ES-I3 (cell line): ENCODE measurements around the gene CYP27C1.
"Not testable (repeated sequence)": the region's sequence is repeated elsewhere in the genome, so short reads cannot be mapped to it uniquely, and the experiment has no call there.

Experiments
- H3K36me3 ChIP-seq: 2 replicates; pipeline ENCODE4 v1.6.1; 2013; ENCODE audit warnings: mild to moderate bottlenecking, low read length, control low read depth, moderate library complexity; ENCODE audit not compliant: insufficient read depth
- H3K4me1 ChIP-seq: 2 replicates; pipeline ENCODE4 v1.6.1; 2013; ENCODE audit warnings: mild to moderate bottlenecking, control low read depth, low read length; ENCODE audit not compliant: insufficient read depth
- H3K9ac ChIP-seq: 2 replicates; pipeline ENCODE4 v1.6.1; 2013; ENCODE audit warnings: low read depth, mild to moderate bottlenecking, low read length, moderate library complexity
- H3K9me3 ChIP-seq: 2 replicates; pipeline ENCODE4 v1.6.1; 2013; ENCODE audit warnings: mild to moderate bottlenecking, low read length, moderate library complexity; ENCODE audit not compliant: control insufficient read depth, insufficient read depth

The CYP27C1 gene

GRCh38 chr2:127164761-127165538, 55.1 kb downstream of the CYP27C1 start:
- 0 out of 2 replicates have a peak, but pooled peaks cover 3% of the 10 kb centered on the region for H3K4me1 ChIP-seq
- H3K9me3 ChIP-seq: no peaks in the 10 kb centered on the region

DNA sequence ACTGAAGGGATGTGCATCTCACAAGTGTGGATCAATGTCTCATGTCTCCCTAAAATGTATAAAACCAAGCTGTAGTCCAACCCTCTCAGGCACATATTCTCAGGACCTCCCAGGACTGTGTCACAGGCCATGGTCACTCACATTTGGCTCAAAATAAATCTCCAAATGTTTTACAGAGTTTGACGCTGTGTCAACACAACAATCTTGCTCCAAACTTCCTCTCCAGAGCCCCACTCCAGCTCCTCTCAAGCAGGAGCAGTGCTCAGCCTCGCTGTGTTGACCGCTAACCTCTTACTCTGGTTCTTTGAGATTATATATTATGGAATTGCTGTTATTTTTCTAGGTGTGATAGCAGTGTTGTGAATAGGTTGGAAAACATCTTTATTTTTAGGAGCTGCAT, 56.2 kb downstream of the CYP27C1 start:
- Histone ChIP-seq H3K9me3 (no peaks in the 10 kb centered on the region), H3K4me1 (no peaks in the 10 kb centered on the region), H3K9ac (no peak overlapping the region), H3K36me3 (no peaks in the 10 kb centered on the region)

More at GRCh38 chr2:127164761-127165538, 55.1 kb downstream of the CYP27C1 start:
- H3K9ac ChIP-seq: no peak overlapping the region
- no peaks in the 10 kb centered on the region for H3K36me3 ChIP-seq

DNA sequence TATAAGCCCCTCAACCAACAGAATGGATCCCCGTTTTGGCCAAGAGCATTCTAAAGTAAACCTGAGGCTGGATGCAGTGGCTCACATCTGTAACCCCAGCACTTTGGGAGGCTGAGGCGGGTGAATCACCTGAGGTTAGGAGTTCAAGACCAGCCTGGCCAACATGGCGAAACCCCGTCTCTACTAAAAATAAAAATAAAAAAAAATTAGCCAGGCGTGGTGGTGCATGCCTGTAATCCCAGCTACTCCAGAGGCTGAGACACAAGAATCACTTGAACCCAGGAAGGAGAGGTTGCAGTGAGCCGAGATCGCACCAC, 57.1 kb downstream of the CYP27C1 start:
- not testable (repeated sequence) for H3K9me3 ChIP-seq, H3K9ac ChIP-seq, H3K4me1 ChIP-seq, H3K36me3 ChIP-seq

DNA sequence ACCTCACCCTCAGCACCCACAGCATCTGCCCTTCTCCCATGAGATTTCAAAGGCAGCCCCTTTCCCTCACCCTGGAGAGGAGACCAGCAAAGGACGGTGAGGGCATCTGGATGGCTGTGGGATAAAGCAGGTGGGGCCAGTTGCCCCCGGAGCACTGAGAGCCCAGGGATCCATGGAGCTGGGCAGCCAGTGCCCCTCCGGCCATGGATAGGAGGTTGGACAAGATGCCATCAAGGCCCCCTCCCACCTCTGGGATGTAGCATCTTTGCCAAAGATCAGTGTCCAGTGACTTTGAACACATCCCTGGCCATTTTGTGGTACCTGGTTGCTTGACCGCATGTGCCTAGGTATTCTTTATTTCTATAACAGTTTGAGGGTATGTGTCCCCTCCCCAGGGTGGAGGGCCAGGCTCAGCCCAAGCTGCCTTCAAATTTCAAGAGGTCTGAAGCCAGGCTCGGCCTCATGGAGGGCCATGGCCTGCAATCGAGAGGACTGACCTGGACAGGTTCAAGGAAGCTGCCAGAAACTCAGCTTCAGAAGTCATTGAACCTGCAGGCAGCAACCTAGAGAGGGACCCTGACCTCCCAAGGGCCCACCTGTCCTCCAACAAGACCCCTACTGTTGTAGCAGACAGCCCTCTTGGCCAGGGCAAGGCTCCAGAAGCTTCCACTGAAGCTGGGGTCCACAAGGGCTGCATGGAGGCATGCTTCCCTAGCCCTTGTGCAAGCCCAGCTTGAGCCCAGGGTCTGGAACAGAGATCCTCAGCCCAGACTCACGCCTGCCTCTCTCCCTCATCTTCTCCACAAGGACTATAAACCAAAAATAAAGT, 57.6 kb downstream of the CYP27C1 start:
- Histone ChIP-seq H3K9ac (no peak overlapping the region), H3K9me3 (no peaks in the 10 kb centered on the region), H3K4me1 (no peaks in the 10 kb centered on the region; the same call in 1 of the 2 replicates), H3K36me3 (no peaks in the 10 kb centered on the region)

- Histone ChIP-seq H3K36me3 (no peaks in the 10 kb centered on the region), H3K4me1 (no peaks in the 10 kb centered on the region; the same call in 1 of the 2 replicates), H3K9ac (no peak overlapping the region), H3K9me3 (peaks cover 3% of the 10 kb centered on the region; the same call in 1 of the 2 replicates)
Observed at GRCh38 chr2:127161176-127162136, 58.6 kb downstream of the CYP27C1 start.

DNA sequence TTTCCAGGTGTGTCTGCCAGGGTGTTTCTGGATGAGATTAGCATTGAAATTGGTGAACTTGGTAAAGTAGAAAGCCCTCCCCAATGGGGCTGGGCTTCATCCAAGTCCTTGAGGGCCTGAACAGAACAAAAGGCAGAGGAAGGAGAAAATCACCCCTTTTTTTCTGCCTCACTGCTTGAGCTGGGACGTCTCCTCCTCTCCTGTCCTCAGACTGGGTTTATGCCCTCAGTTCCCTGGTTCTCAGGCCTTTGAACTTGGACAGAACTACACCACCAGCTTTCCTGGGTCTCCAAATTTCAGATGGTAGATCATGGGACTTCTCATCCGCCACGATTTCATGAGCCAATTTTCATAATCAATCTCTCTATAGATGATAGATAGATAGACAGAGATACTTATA, 59.4 kb downstream of the CYP27C1 start:
- Histone ChIP-seq H3K36me3 (no peaks in the 10 kb centered on the region), H3K9ac (no peak overlapping the region), H3K4me1 (no peaks in the 10 kb centered on the region; the same call in 1 of the 2 replicates), H3K9me3 (peaks cover 6% of the 10 kb centered on the region; the same call in 1 of the 2 replicates)

DNA sequence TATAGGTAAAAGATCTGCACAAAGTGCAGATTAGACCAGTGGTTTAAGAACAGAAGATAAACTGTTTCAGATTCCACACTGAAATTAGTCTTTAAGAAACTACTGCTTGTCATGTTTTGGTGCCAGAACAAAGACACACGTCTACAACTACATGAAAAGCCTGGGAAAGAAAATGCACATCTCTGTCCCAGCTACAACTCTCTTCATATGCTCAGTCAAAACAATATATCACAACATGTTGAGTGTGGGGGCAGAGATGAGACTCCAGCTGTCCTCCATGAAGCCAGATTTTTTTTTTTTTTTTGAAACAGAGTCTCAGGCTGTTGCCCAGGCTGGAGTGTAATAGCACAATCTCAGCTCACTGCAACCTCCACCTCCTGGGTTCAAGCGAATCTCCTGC, 60.6 kb downstream of the CYP27C1 start:
- H3K36me3 ChIP-seq: no peaks in the 10 kb centered on the region
- no peak overlapping the region for H3K9ac ChIP-seq
- peaks cover 6% of the 10 kb centered on the region; the same call in 1 of the 2 replicates for H3K9me3 ChIP-seq
- no peaks in the 10 kb centered on the region; the same call in 1 of the 2 replicates for H3K4me1 ChIP-seq

DNA sequence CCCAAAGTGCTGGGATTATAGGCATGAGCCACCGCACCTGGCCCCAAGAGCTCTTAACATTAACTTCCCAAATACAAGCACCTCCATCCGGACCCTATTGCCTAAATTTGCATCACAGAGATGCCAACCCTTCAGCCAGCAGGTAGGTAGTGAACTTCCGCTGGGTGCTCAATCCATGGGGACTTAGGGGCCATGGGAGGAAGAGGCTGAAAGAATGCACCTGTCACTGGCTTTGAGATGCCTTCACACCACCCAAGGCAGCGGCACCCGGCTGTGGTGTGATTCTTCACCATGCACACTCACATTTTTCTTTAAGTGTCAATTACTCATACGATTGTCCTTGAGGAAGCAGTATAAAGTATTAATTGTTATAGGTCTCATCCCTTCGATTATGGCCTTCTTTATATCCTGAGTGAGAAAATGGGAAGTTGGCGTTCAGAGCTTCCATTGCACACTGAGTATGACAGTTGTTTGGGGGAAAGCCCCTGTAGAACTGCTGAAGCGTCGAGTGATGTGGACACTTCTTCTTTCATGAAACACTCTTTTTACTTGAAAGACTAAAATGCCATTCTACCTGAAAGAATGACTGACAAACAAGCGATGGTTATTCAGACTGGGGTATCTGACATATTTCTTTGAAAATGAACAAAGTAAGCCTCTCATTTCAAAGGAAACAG, 61.3 kb downstream of the CYP27C1 start:
- Histone ChIP-seq H3K9me3 (peaks cover 6% of the 10 kb centered on the region; the same call in 1 of the 2 replicates), H3K4me1 (no peaks in the 10 kb centered on the region; the same call in 1 of the 2 replicates), H3K9ac (no peak overlapping the region), H3K36me3 (no peaks in the 10 kb centered on the region)

DNA sequence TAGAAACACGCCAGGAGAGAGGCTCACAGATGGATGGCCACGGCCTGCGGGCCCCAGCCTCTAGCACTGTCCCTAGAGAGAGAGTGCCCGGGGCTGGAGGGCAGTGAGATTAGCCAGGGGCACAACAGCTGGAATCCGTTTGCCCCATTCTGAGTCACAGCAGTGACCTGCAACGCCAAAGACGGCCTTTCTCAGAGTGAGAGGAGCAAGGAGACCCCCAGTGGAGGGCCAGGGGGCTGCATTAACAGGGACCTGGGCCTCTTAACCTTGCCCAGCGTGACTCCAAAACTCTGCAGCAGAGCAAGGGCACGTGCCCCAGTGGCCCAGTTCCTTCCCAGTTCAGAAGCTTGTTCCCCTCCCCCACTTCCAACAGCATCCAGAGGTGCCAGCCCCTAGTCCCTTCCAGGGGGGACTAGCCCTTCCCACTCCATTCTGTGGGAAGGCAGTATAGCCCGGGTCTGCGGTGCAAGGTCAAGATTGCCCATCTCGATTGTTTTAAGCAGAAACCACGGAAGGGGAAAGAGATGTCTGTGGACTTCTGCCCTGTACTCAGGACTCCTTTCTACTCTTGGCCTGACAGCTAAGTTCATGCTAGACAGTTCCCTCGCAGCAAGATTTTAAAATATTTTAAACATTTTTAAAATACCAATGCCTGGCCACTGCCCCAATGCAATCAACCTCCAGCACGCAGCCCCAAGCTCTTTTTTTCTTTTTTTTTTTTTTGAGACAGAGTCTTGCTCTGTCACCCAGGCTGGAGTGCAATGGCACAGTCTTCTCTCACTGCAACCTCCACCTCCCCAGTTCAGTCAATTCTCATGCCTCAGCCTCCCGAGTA, 62.2 kb downstream of the CYP27C1 start:
- Histone ChIP-seq H3K36me3 (no peaks in the 10 kb centered on the region), H3K4me1 (no peaks in the 10 kb centered on the region; the same call in 1 of the 2 replicates), H3K9ac (no peak overlapping the region), H3K9me3 (peaks cover 6% of the 10 kb centered on the region; the same call in 1 of the 2 replicates)

- H3K4me1 ChIP-seq: no peaks in the 10 kb centered on the region; the same call in 1 of the 2 replicates
Observed at GRCh38 chr2:127157114-127157513, 63.0 kb downstream of the CYP27C1 start.

GRCh38 chr2:127155947-127156346, 64.2 kb downstream of the CYP27C1 start:
- Histone ChIP-seq H3K36me3 (no peaks in the 10 kb centered on the region), H3K4me1 (no peaks in the 10 kb centered on the region; the same call in 1 of the 2 replicates), H3K9ac (no peak overlapping the region), H3K9me3 (peaks cover 11% of the 10 kb centered on the region)

More at GRCh38 chr2:127157114-127157513, 63.0 kb downstream of the CYP27C1 start:
- Histone ChIP-seq H3K9me3 (peaks cover 6% of the 10 kb centered on the region; the same call in 1 of the 2 replicates), H3K9ac (no peak overlapping the region), H3K36me3 (no peaks in the 10 kb centered on the region)

- Histone ChIP-seq H3K4me1 (no peaks in the 10 kb centered on the region; the same call in 1 of the 2 replicates), H3K9me3 (peaks cover 11% of the 10 kb centered on the region), H3K9ac (no peak overlapping the region), H3K36me3 (no peaks in the 10 kb centered on the region)
Observed at GRCh38 chr2:127155028-127155581, 65.0 kb downstream of the CYP27C1 start.
